Mononuclear cell (primary cell): ENCODE data around the gene MALAT1. TPM values are rescaled to one million over a fixed set of nuclear protein-coding genes. Genes with fewer than 3 reads are reported as not detected.

Source experiments
- H3K27me3 ChIP-seq: 2 replicates; pipeline ENCODE4 v1.6.0; 2011; ENCODE audit warnings: low read length, control low read depth; ENCODE audit not compliant: insufficient read depth
- H3K4me1 ChIP-seq: 2 replicates; pipeline ENCODE4 v1.5.1; 2011; ENCODE audit warnings: mild to moderate bottlenecking, low read length, control low read depth; ENCODE audit not compliant: insufficient read depth
- H3K4me3 ChIP-seq: 2 replicates; pipeline ENCODE4 v1.5.1; 2011; ENCODE audit warnings: mild to moderate bottlenecking, low read length, moderate library complexity
- H3K9me3 ChIP-seq: 2 replicates; pipeline ENCODE4 v1.5.1; 2011; ENCODE audit warnings: low read depth, mild to moderate bottlenecking, control low read depth, low read length
- total RNA-seq: library from RNA; depleted of rRNA; stranded (reverse); fragments of >200 nt; gene quantifications from one replicate; pipeline ENCODE4 v1.2.3, GENCODE V29; 2012

The MALAT1 gene
- total RNA-seq, 1 donor = 22,943 TPM

- Histone ChIP-seq H3K27me3 (no peaks in the 10 kb centered on the region), H3K9me3 (no peaks in the 10 kb centered on the region), H3K4me1 (peaks cover 15% of the 10 kb centered on the region), H3K4me3 (no peak overlapping the region)
Measured at GRCh38 chr11:65536412-65537295, 37.8 kb downstream of the MALAT1 start.

GRCh38 chr11:65537296-65537597 lies 38.4 kb downstream of the MALAT1 start:
- H3K4me1 ChIP-seq = peaks cover 19% of the 10 kb centered on the region
- H3K9me3 ChIP-seq = no peaks in the 10 kb centered on the region
- no peak overlapping the region for H3K4me3 ChIP-seq
- no peaks in the 10 kb centered on the region for H3K27me3 ChIP-seq

GRCh38 chr11:65537620-65538231 lies 38.9 kb downstream of the MALAT1 start:
- Histone ChIP-seq H3K4me1 (peaks cover 19% of the 10 kb centered on the region), H3K27me3 (no peaks in the 10 kb centered on the region), H3K4me3 (no peak overlapping the region), H3K9me3 (no peaks in the 10 kb centered on the region)

GRCh38 chr11:65538232-65538914 lies 39.5 kb downstream of the MALAT1 start:
- H3K4me1 ChIP-seq = peaks cover 19% of the 10 kb centered on the region
- no peaks in the 10 kb centered on the region for H3K27me3 ChIP-seq
- H3K9me3 ChIP-seq = no peaks in the 10 kb centered on the region
- no peak overlapping the region for H3K4me3 ChIP-seq

- H3K4me1 ChIP-seq = peaks cover 19% of the 10 kb centered on the region
- no peaks in the 10 kb centered on the region for H3K9me3 ChIP-seq
- H3K4me3 ChIP-seq = no peak overlapping the region
- no peaks in the 10 kb centered on the region for H3K27me3 ChIP-seq
Measured at GRCh38 chr11:65538915-65539743, 40.3 kb downstream of the MALAT1 start.

- Histone ChIP-seq H3K9me3 (no peaks in the 10 kb centered on the region), H3K4me3 (peak overlapping the region; percentile 52), H3K4me1 (peaks cover 19% of the 10 kb centered on the region), H3K27me3 (no peaks in the 10 kb centered on the region)
Measured at GRCh38 chr11:65539744-65540289, 41.0 kb downstream of the MALAT1 start.

GRCh38 chr11:65540290-65541092 lies 41.6 kb downstream of the MALAT1 start:
- H3K27me3 ChIP-seq = no peaks in the 10 kb centered on the region
- no peaks in the 10 kb centered on the region for H3K9me3 ChIP-seq
- H3K4me3 ChIP-seq = peak overlapping the region; percentile 52
- peaks cover 19% of the 10 kb centered on the region for H3K4me1 ChIP-seq

- H3K4me3 ChIP-seq = peak overlapping the region; percentile 52
- no peaks in the 10 kb centered on the region for H3K27me3 ChIP-seq
- no peaks in the 10 kb centered on the region for H3K9me3 ChIP-seq
- peaks cover 27% of the 10 kb centered on the region for H3K4me1 ChIP-seq
Measured at GRCh38 chr11:65541093-65541982, 42.5 kb downstream of the MALAT1 start.

- H3K9me3 ChIP-seq = no peaks in the 10 kb centered on the region
- H3K4me3 ChIP-seq = no peak overlapping the region
- H3K27me3 ChIP-seq = no peaks in the 10 kb centered on the region
- H3K4me1 ChIP-seq = peaks cover 41% of the 10 kb centered on the region
Measured at GRCh38 chr11:65542738-65543390, 44.0 kb downstream of the MALAT1 start.

GRCh38 chr11:65545853-65546216 lies 47.0 kb downstream of the MALAT1 start:
- H3K4me1 ChIP-seq = peaks cover 46% of the 10 kb centered on the region
- no peaks in the 10 kb centered on the region for H3K27me3 ChIP-seq
- H3K4me3 ChIP-seq = no peak overlapping the region
- no peaks in the 10 kb centered on the region for H3K9me3 ChIP-seq

- Histone ChIP-seq H3K4me3 (peak overlapping the region; percentile 31), H3K9me3 (no peaks in the 10 kb centered on the region), H3K4me1 (peaks cover 42% of the 10 kb centered on the region), H3K27me3 (no peaks in the 10 kb centered on the region)
Measured at GRCh38 chr11:65546217-65546958, 47.5 kb downstream of the MALAT1 start.

- Histone ChIP-seq H3K4me3 (no peak overlapping the region), H3K27me3 (no peaks in the 10 kb centered on the region), H3K4me1 (peaks cover 47% of the 10 kb centered on the region), H3K9me3 (no peaks in the 10 kb centered on the region)
Measured at GRCh38 chr11:65547446-65548125, 48.7 kb downstream of the MALAT1 start.
